ENCODE data around the gene TSSK6.
"Not testable (repeated sequence)": the region's sequence is repeated elsewhere in the genome, so short reads cannot be mapped to it uniquely, and the experiment has no call there.

TSSK6 gene

GRCh38 chr19:19487950-19488874, 27.1 kb downstream of the TSSK6 start:
- DNase-seq (ENCODE audit: low spot score), result no peak

GRCh38 chr19:19487077-19487949, 28.0 kb downstream of the TSSK6 start:
- DNase-seq (ENCODE audit: low spot score), result no peak

GRCh38 chr19:19486343-19487076, 28.8 kb downstream of the TSSK6 start:
- no peak for DNase-seq (ENCODE audit: low spot score)

GRCh38 chr19:19485998-19486290, 29.4 kb downstream of the TSSK6 start:
- no peak for DNase-seq (ENCODE audit: low spot score)

- DNase-seq (ENCODE audit: low spot score), result no peak
Measured at GRCh38 chr19:19485161-19485997, 30.0 kb downstream of the TSSK6 start.

- no peak for DNase-seq (ENCODE audit: low spot score)
Measured at GRCh38 chr19:19482809-19483596, 32.3 kb downstream of the TSSK6 start.

GRCh38 chr19:19480688-19481087, 34.7 kb downstream of the TSSK6 start:
- no peak for DNase-seq (ENCODE audit: low spot score)

GRCh38 chr19:19477705-19478383, 37.5 kb downstream of the TSSK6 start:
- no peak for DNase-seq (ENCODE audit: low spot score)

GRCh38 chr19:19475849-19476828, 39.2 kb downstream of the TSSK6 start:
- DNase-seq (ENCODE audit: low spot score), result no peak

GRCh38 chr19:19475015-19475765, 40.2 kb downstream of the TSSK6 start:
- peak; percentile 84 for DNase-seq (ENCODE audit: low spot score)

- DNase-seq (ENCODE audit: low spot score), result not testable (repeated sequence)
Measured at GRCh38 chr19:19472106-19472505, 43.2 kb downstream of the TSSK6 start.

- DNase-seq (ENCODE audit: low spot score), result no peak
Measured at GRCh38 chr19:19471682-19472081, 43.7 kb downstream of the TSSK6 start.

- no peak for DNase-seq (ENCODE audit: low spot score)
Measured at GRCh38 chr19:19470579-19470978, 44.8 kb downstream of the TSSK6 start.

GRCh38 chr19:19468424-19469050, 46.8 kb downstream of the TSSK6 start:
- no peak for DNase-seq (ENCODE audit: low spot score)

GRCh38 chr19:19466201-19466600, 49.1 kb downstream of the TSSK6 start:
- DNase-seq (ENCODE audit: low spot score), result no peak

- no peak for DNase-seq (ENCODE audit: low spot score)
Measured at GRCh38 chr19:19465436-19466070, 49.8 kb downstream of the TSSK6 start.
